Stomach (tissue), 4 donors: ENCODE results near the gene PPP1R16B.

ENCODE experiments used
- EP300 ChIP-seq: sonication (generic); formaldehyde crosslinking; IDR thresholded peaks from one replicate; pipeline ENCODE4 v1.6.1; 2017; ENCODE audit warnings: antibody characterized with exemption
- POLR2A ChIP-seq, 4 donors: fragments of 450-650 bp; IDR thresholded peaks; one replicate each; pipeline ENCODE4 v1.6.1; 2016; ENCODE audit warnings: antibody characterized with exemption in 4 of 4, control low read depth in 2 of 4, mild to moderate bottlenecking in 1 of 4, moderate library complexity in 1 of 4
- POLR2AphosphoS5 ChIP-seq, 3 donors: sonication (generic); formaldehyde crosslinking; IDR thresholded peaks; one replicate each; pipeline ENCODE4 v1.6.1; 2016; ENCODE audit warnings: antibody characterized with exemption in 3 of 3
- TF ChIP-seq, protein P1 (sequence below), 7 experiments: fragments of 450-650 bp in 4 of 7; fragments of 200-600 bp in 3 of 7; sonication (generic) in 3 of 7; IDR thresholded peaks; one replicate each; pipeline ENCODE4 v1.5.1; 2016 to 2019; ENCODE audit warnings: antibody characterized with exemption in 7 of 7, control low read depth in 2 of 7, mild to moderate bottlenecking in 1 of 7

- TF ChIP-seq, protein P1, sequence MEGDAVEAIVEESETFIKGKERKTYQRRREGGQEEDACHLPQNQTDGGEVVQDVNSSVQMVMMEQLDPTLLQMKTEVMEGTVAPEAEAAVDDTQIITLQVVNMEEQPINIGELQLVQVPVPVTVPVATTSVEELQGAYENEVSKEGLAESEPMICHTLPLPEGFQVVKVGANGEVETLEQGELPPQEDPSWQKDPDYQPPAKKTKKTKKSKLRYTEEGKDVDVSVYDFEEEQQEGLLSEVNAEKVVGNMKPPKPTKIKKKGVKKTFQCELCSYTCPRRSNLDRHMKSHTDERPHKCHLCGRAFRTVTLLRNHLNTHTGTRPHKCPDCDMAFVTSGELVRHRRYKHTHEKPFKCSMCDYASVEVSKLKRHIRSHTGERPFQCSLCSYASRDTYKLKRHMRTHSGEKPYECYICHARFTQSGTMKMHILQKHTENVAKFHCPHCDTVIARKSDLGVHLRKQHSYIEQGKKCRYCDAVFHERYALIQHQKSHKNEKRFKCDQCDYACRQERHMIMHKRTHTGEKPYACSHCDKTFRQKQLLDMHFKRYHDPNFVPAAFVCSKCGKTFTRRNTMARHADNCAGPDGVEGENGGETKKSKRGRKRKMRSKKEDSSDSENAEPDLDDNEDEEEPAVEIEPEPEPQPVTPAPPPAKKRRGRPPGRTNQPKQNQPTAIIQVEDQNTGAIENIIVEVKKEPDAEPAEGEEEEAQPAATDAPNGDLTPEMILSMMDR (IDR thresholded peaks at IDR 0.05): no peak
- TF ChIP-seq POLR2A (IDR thresholded peaks at IDR 0.05) (no peak), POLR2AphosphoS5 (IDR thresholded peaks at IDR 0.05) (no peak), EP300 (no peak)
These were observed 79.9 kb downstream of the PPP1R16B start for GRCh38 chr20:38885357-38885756.
